ENCODE measurements around the gene ABHD1. TPM values are rescaled to one million over a fixed set of nuclear protein-coding genes. Genes with fewer than 3 reads are reported as not detected.
A peak's percentile ranks its signal among the peaks of the same experiment; 100 is the strongest.

Gene ABHD1
- total and polyA plus RNA-seq, 8 donors = 0.69 to 1.3 (median 1.0) TPM; not detected in 2

DNA sequence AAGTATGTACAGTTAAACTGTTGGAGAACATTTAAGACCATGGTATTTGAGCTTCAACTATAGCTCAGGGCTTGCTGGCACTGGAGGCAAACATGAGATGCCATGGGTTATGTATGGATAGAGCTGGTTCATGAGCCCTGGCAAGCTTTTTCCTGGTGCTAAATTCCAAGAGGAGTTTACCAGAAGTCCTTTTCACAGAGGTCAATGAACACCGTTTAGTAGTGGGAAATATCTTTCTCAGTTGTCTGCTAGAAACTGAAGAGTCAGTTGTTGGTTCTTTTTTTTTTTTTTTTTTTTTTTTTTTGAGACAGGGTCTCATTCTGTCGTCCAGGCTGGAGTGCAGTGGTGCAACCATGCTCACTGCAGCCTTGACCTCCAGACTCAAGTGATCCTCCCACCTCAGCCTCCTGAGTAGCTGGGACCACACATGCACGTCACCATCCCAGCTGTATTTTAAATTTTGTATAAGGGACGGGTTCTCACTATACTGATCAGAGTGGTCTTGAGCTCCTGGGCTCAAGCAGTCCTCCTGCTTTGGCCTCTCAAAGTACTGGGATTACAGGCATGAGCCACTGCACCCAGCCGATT lies 35.7 kb upstream of the ABHD1 start:
- Histone ChIP-seq H3K9me3 (no peaks in the 10 kb centered on the region), H3K27ac (no peak overlapping the region), H3K4me1 (peaks cover 3 to 25% of the 10 kb centered on the region in 2 donors), H3K27me3 (no peaks in the 10 kb centered on the region), H3K4me3 (no peak overlapping the region), H3K36me3 (no peaks in the 10 kb centered on the region)
- intact Hi-C loops (cut with DNase I) = loop anchor here in 1 of 2 donors (10.0 kb wide), 2 partner anchors 53 to 123 kb away; partner anchors contain the start of gene TMEM214
- DNase-seq (peak in 1 of 4 donors; percentile 15), ATAC-seq (no peak)
- no peak for TF ChIP-seq CTCF (IDR thresholded peaks at IDR 0.05)

GRCh38 chr2:27088634-27089033 lies 35.0 kb upstream of the ABHD1 start:
- no peak overlapping the region for H3K4me3 ChIP-seq
- H3K4me1 ChIP-seq = peaks cover 3 to 25% of the 10 kb centered on the region in 2 donors
- no peaks in the 10 kb centered on the region for H3K36me3 ChIP-seq
- intact Hi-C loops (cut with DNase I) = loop anchor here in 1 of 2 donors (10.0 kb wide), 2 partner anchors 54 to 124 kb away; partner anchors contain the start of gene TMEM214
- H3K9me3 ChIP-seq = no peaks in the 10 kb centered on the region
- no peak for DNase-seq
- no peaks in the 10 kb centered on the region for H3K27me3 ChIP-seq
- H3K27ac ChIP-seq = no peak overlapping the region
- TF ChIP-seq CTCF (IDR thresholded peaks at IDR 0.05) = no peak
- no peak for ATAC-seq

- no peak for DNase-seq
- H3K36me3 ChIP-seq = no peaks in the 10 kb centered on the region
- H3K4me3 ChIP-seq = no peak overlapping the region
- no peak for ATAC-seq
- no peak for TF ChIP-seq CTCF (IDR thresholded peaks at IDR 0.05)
- H3K9me3 ChIP-seq = no peaks in the 10 kb centered on the region
- no peak overlapping the region for H3K27ac ChIP-seq
- intact Hi-C loops (cut with DNase I) = loop anchor here in 1 of 2 donors (10.0 kb wide), 2 partner anchors 55 to 125 kb away; partner anchors contain the start of gene TMEM214
- H3K4me1 ChIP-seq = peaks cover 3 to 25% of the 10 kb centered on the region in 2 donors
- H3K27me3 ChIP-seq = no peaks in the 10 kb centered on the region
These were observed 34.3 kb upstream of the ABHD1 start for GRCh38 chr2:27089111-27089954.

GRCh38 chr2:27091746-27092695 lies 31.6 kb upstream of the ABHD1 start:
- Histone ChIP-seq H3K27me3 (no peaks in the 10 kb centered on the region), H3K27ac (no peak overlapping the region), H3K36me3 (no peaks in the 10 kb centered on the region), H3K9me3 (no peaks in the 10 kb centered on the region), H3K4me3 (no peak overlapping the region), H3K4me1 (peaks cover 6 to 24% of the 10 kb centered on the region in 2 donors)
- no peak for TF ChIP-seq CTCF (IDR thresholded peaks at IDR 0.05)
- intact Hi-C loops (cut with DNase I) = loop anchor here in 1 of 2 donors (10.0 kb wide), 2 partner anchors 113 to 193 kb away; partner anchors contain the start of gene TRIM54
- no peak for ATAC-seq
- peak in 1 of 4 donors; percentile 23 for DNase-seq
